22Rv1 (cell line): ENCODE measurements around the gene ALLC.

Source experiments
- CTCF ChIP-seq: fragments of 450-650 bp; IDR thresholded peaks from 2 replicates; pipeline ENCODE4 v1.5.1; 2017; ENCODE audit warnings: mild to moderate bottlenecking
- ZFX ChIP-seq: fragments of 450-650 bp; IDR thresholded peaks from 2 replicates; pipeline ENCODE4 v1.6.1; 2017; ENCODE audit warnings: antibody characterized with exemption, borderline replicate concordance

GRCh38 chr2:3635171-3635974 is 22.6 kb upstream of the ALLC start:
- TF ChIP-seq CTCF (no peak), ZFX (no peak)
